HEK293 (cell line): Measurements from ENCODE around the gene GJC2.

Experiments
- AEBP2 ChIP-seq: fragments of 450-650 bp; formaldehyde crosslinking; IDR thresholded peaks from 2 replicates; pipeline ENCODE4 v1.5.1; 2016; ENCODE audit warnings: missing biosample characterization, missing genetic modification characterization, borderline replicate concordance
- KLF1 ChIP-seq: fragments of 450-650 bp; formaldehyde crosslinking; IDR thresholded peaks from 2 replicates; pipeline ENCODE4 v1.5.1; 2016; ENCODE audit warnings: missing biosample characterization, missing genetic modification characterization
- MZF1 ChIP-seq: fragments of 450-650 bp; formaldehyde crosslinking; IDR thresholded peaks from 2 replicates; pipeline ENCODE4 v1.5.1; 2017; ENCODE audit warnings: missing biosample characterization, missing genetic modification characterization, borderline replicate concordance
- SCRT1 ChIP-seq: fragments of 450-650 bp; formaldehyde crosslinking; IDR thresholded peaks from 2 replicates; pipeline ENCODE4 v1.5.1; 2016; ENCODE audit warnings: missing biosample characterization, missing genetic modification characterization, borderline replicate concordance
- YY1 ChIP-seq: fragments of 450-650 bp; formaldehyde crosslinking; IDR thresholded peaks from 2 replicates; pipeline ENCODE4 v1.5.1; 2018; ENCODE audit warnings: missing biosample characterization, missing genetic modification characterization
- ZBTB10 ChIP-seq: fragments of 450-650 bp; formaldehyde crosslinking; IDR thresholded peaks from 2 replicates; pipeline ENCODE4 v1.5.1; 2016; ENCODE audit warnings: missing biosample characterization, missing genetic modification characterization
- ZBTB6 ChIP-seq: fragments of 450-650 bp; formaldehyde crosslinking; IDR thresholded peaks from 2 replicates; pipeline ENCODE4 v1.5.1; 2017; ENCODE audit warnings: missing biosample characterization, missing genetic modification characterization
- ZFP37 ChIP-seq: fragments of 450-650 bp; formaldehyde crosslinking; IDR thresholded peaks from 2 replicates; pipeline ENCODE4 v1.5.1; 2016; ENCODE audit warnings: missing biosample characterization, missing genetic modification characterization
- ZNF132 ChIP-seq: fragments of 450-650 bp; formaldehyde crosslinking; IDR thresholded peaks from 2 replicates; pipeline ENCODE4 v1.5.1; 2017; ENCODE audit warnings: missing biosample characterization, missing genetic modification characterization, borderline replicate concordance
- ZNF169 ChIP-seq: fragments of 450-650 bp; formaldehyde crosslinking; IDR thresholded peaks from 2 replicates; pipeline ENCODE4 v1.5.1; 2016; ENCODE audit warnings: missing biosample characterization, missing genetic modification characterization
- ZNF19 ChIP-seq: fragments of 450-650 bp; formaldehyde crosslinking; IDR thresholded peaks from 2 replicates; pipeline ENCODE4; 2016; ENCODE audit warnings: missing biosample characterization, missing genetic modification characterization, low read depth
- ZNF2 ChIP-seq: fragments of 450-650 bp; formaldehyde crosslinking; IDR thresholded peaks from 2 replicates; pipeline ENCODE4 v1.5.1; 2016; ENCODE audit warnings: missing biosample characterization, missing genetic modification characterization
- ZNF26 ChIP-seq: fragments of 450-650 bp; formaldehyde crosslinking; IDR thresholded peaks from 2 replicates; pipeline ENCODE4 v1.5.1; 2016; ENCODE audit warnings: missing biosample characterization, missing genetic modification characterization
- ZNF266 ChIP-seq: fragments of 450-650 bp; formaldehyde crosslinking; IDR thresholded peaks from 2 replicates; pipeline ENCODE4 v1.5.1; 2016; ENCODE audit warnings: missing biosample characterization, missing genetic modification characterization, low read depth
- ZNF335 ChIP-seq: fragments of 450-650 bp; formaldehyde crosslinking; conservative IDR thresholded peaks from 2 replicates; pipeline ENCODE4 v1.5.1; 2016; ENCODE audit warnings: missing biosample characterization, missing genetic modification characterization
- ZNF350 ChIP-seq: fragments of 450-650 bp; formaldehyde crosslinking; IDR thresholded peaks from 2 replicates; pipeline ENCODE4 v1.5.0; 2017; ENCODE audit warnings: missing biosample characterization, mild to moderate bottlenecking, missing genetic modification characterization
- ZNF391 ChIP-seq: fragments of 450-650 bp; formaldehyde crosslinking; IDR thresholded peaks from 2 replicates; pipeline ENCODE4 v1.5.1; 2016; ENCODE audit warnings: low read depth, missing biosample characterization, missing genetic modification characterization, borderline replicate concordance
- ZNF394 ChIP-seq: fragments of 450-650 bp; formaldehyde crosslinking; IDR thresholded peaks from 2 replicates; pipeline ENCODE4 v1.5.1; 2016; ENCODE audit warnings: missing biosample characterization, missing genetic modification characterization, mild to moderate bottlenecking, moderate library complexity, borderline replicate concordance
- ZNF623 ChIP-seq: fragments of 450-650 bp; formaldehyde crosslinking; IDR thresholded peaks from 2 replicates; pipeline ENCODE4 v1.5.1; 2016; ENCODE audit warnings: missing biosample characterization, missing genetic modification characterization
- ZNF624 ChIP-seq: fragments of 450-650 bp; formaldehyde crosslinking; IDR thresholded peaks from 2 replicates; pipeline ENCODE4 v1.5.1; 2017; ENCODE audit warnings: missing biosample characterization, missing genetic modification characterization
- ZNF664 ChIP-seq: fragments of 450-650 bp; formaldehyde crosslinking; IDR thresholded peaks from 2 replicates; pipeline ENCODE4 v1.5.1; 2016; ENCODE audit warnings: missing biosample characterization, missing genetic modification characterization
- ZNF830 ChIP-seq: fragments of 450-650 bp; IDR thresholded peaks from 2 replicates; pipeline ENCODE4 v1.5.0; 2018; ENCODE audit warnings: missing biosample characterization, missing genetic modification characterization, low read depth, mild to moderate bottlenecking, moderate library complexity
- ZNF837 ChIP-seq: fragments of 450-650 bp; formaldehyde crosslinking; IDR thresholded peaks from 2 replicates; pipeline ENCODE4 v1.5.1; 2016; ENCODE audit warnings: missing biosample characterization, missing genetic modification characterization
- ZSCAN30 ChIP-seq: fragments of 450-650 bp; IDR thresholded peaks from 2 replicates; pipeline ENCODE4 v1.5.1; 2018; ENCODE audit warnings: missing biosample characterization, mild to moderate bottlenecking, missing genetic modification characterization, moderate library complexity
- TF ChIP-seq, protein P1 (sequence below): fragments of 450-650 bp; formaldehyde crosslinking; IDR thresholded peaks from 2 replicates; pipeline ENCODE4 v1.5.1; 2016; ENCODE audit warnings: missing biosample characterization, missing genetic modification characterization

Gene GJC2

DNA sequence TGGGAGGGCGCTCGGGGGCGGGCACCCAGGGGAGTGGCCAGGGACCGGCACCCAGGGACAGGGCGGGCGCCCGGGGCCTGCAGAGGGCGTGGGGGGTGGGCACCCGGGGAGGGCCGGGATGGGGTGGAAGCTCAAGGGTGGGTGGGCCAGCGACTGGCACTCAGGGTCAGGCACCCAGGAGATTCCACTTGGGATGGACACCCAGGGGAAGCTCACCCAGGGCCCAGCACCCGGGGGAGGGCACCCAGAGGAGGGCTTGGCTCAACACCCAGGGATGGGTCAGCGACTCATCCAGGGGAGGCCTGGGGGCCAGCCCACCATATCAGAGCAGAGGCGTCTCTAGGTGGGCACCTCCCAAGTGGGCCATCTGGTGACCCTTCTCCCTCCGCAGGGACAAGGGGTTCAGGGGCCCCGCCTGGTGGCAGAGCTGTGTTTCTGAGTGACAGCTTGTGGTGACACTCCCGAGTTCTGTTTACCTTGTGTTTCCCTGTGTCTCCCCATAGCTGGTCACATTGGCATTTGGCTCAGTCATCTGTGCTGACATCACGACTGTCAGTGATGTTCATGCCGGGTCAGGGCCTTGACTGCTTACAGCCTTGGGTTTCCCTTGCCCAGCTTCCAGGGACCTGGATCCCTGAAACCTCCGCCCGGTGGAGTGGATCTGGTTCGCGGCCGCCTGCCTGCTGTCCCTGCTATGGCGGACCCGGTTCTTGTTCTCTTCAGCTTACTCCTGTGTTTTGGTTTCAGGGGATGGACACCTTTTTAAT is 16.6 kb downstream of the GJC2 start (continued):
- TF ChIP-seq ZNF664 (no peak), ZNF266 (no peak), KLF1 (tag by site-specific recombination) (peak; percentile 72; the same call in 1 of the 2 replicates), ZNF837 (tag by site-specific recombination) (no peak), ZNF26 (no peak), SCRT1 (tag by site-specific recombination) (no peak), ZNF2 (tag by site-specific recombination) (0 out of 2 replicates have a peak, but pooled peaks have one; percentile 26), ZNF169 (tag by site-specific recombination) (no peak), ZNF335 (tag by site-specific recombination) (peak; percentile 77), ZFP37 (tag by site-specific recombination) (no peak), YY1 (tag by site-specific recombination) (no peak), ZNF19 (tag by site-specific recombination) (no peak), AEBP2 (no peak), ZBTB10 (tag by site-specific recombination) (peak; percentile 66; the same call in 1 of the 2 replicates), MZF1 (no peak), ZBTB6 (peak; percentile 12; the same call in 1 of the 2 replicates), ZNF391 (tag by site-specific recombination) (no peak), ZNF624 (tag by site-specific recombination) (no peak), ZNF394 (tag by site-specific recombination) (no peak), ZNF350 (tag by site-specific recombination) (no peak), ZNF132 (no peak), ZNF623 (tag by site-specific recombination) (no peak), ZSCAN30 (no peak), ZNF830 (tag by site-specific recombination) (no peak)
- TF ChIP-seq, protein P1, sequence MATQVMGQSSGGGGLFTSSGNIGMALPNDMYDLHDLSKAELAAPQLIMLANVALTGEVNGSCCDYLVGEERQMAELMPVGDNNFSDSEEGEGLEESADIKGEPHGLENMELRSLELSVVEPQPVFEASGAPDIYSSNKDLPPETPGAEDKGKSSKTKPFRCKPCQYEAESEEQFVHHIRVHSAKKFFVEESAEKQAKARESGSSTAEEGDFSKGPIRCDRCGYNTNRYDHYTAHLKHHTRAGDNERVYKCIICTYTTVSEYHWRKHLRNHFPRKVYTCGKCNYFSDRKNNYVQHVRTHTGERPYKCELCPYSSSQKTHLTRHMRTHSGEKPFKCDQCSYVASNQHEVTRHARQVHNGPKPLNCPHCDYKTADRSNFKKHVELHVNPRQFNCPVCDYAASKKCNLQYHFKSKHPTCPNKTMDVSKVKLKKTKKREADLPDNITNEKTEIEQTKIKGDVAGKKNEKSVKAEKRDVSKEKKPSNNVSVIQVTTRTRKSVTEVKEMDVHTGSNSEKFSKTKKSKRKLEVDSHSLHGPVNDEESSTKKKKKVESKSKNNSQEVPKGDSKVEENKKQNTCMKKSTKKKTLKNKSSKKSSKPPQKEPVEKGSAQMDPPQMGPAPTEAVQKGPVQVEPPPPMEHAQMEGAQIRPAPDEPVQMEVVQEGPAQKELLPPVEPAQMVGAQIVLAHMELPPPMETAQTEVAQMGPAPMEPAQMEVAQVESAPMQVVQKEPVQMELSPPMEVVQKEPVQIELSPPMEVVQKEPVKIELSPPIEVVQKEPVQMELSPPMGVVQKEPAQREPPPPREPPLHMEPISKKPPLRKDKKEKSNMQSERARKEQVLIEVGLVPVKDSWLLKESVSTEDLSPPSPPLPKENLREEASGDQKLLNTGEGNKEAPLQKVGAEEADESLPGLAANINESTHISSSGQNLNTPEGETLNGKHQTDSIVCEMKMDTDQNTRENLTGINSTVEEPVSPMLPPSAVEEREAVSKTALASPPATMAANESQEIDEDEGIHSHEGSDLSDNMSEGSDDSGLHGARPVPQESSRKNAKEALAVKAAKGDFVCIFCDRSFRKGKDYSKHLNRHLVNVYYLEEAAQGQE = no peak
